HCT116 (cell line): ENCODE results near the gene MSH3. TPM values are rescaled to one million over a fixed set of nuclear protein-coding genes. Genes with fewer than 3 reads are reported as not detected.

Source experiments
- ATAC-seq: fragments of 200-7000 bp; cut with Tn5 transposase; 2 replicates; pipeline ENCODE4 v1.9.1; 2020; ENCODE audit warnings: mild to moderate bottlenecking, moderate library complexity
- BruUV-seq: library from RNA; stranded (reverse); fragments of 400-500 nt; replicated peaks from 2 replicates; lab custom pipeline; 2021; lab: Mats Ljungman, UMichigan
- CTCF ChIA-PET: fragments of 300-600 bp; sonication (Branson Sonifier 250); formaldehyde crosslinking; loops from one replicate; lab custom pipeline; 2021; ENCODE audit warnings: antibody characterized with exemption; lab: Charles Lee
- POLR2A ChIA-PET: fragments of 300-600, 350-600 bp; sonication (Branson Sonifier 250); formaldehyde crosslinking; loops from one replicate; lab custom pipeline; 2021; ENCODE audit warnings: antibody characterized with exemption; lab: Charles Lee
- RAD21 ChIA-PET, 2 experiments: fragments of 300-600 bp; sonication (Branson Sonifier 250); formaldehyde crosslinking; loops; one replicate each; lab custom pipeline; 2023; ENCODE audit warnings: low total read pairs in 2 of 2; ENCODE audit not compliant: uncharacterized antibody in 2 of 2, unreplicated experiment in 2 of 2, low non-redundant PET in 1 of 2; lab: Charles Lee
- DNase-seq: peaks from one replicate; pipeline ENCODE4 v3.0.0-alpha.2; 2010; ENCODE audit warnings: low read depth, low spot score
- H2AFZ ChIP-seq: fragments of 200-600 bp; shearing (Covaris generic), sonication (generic); 2 replicates; pipeline ENCODE4 v1.6.1; 2017; ENCODE audit warnings: low read depth, mixed run types, mixed read lengths, antibody characterized with exemption, low read length; ENCODE audit not compliant: poor library complexity, severe bottlenecking
- H3K27ac ChIP-seq: 2 replicates; pipeline ENCODE4 v1.5.1; 2012; ENCODE audit warnings: low read depth, low read length
- H3K27me3 ChIP-seq: fragments of 200-600 bp; sonication (generic); 2 replicates; pipeline ENCODE4 v1.6.1; 2016; ENCODE audit warnings: mixed run types, low read length, mixed read lengths; ENCODE audit not compliant: insufficient read depth
- H3K36me3 ChIP-seq, 2 experiments: fragments of 200-500 bp in 1 of 2; fragments of 200-600 bp in 1 of 2; sonication (Bioruptor generic) in 1 of 2; sonication (generic) in 1 of 2; 2 replicates each; pipeline versions ENCODE4 v1.5.1 to v1.6.1; 2014 to 2016; ENCODE audit warnings: low read length in 2 of 2, inconsistent platforms in 1 of 2, mixed read lengths in 1 of 2, mixed run types in 1 of 2; ENCODE audit not compliant: insufficient read depth in 2 of 2, control insufficient read depth in 1 of 2
- H3K4me1 ChIP-seq, 2 experiments: fragments of 200-600 bp in 1 of 2; sonication (generic) in 1 of 2; 2 replicates each; pipeline versions ENCODE4 v1.5.1 to v1.6.1; 2012 to 2017; ENCODE audit warnings: low read length in 2 of 2, inconsistent platforms in 1 of 2, mild to moderate bottlenecking in 1 of 2, mixed read lengths in 1 of 2, mixed run types in 1 of 2, moderate library complexity in 1 of 2; ENCODE audit not compliant: insufficient read depth in 2 of 2, control insufficient read depth in 1 of 2
- H3K4me2 ChIP-seq: fragments of 200-600 bp; sonication (generic); 2 replicates; pipeline ENCODE4 v1.6.1; 2017; ENCODE audit warnings: mixed run types, low read length, mixed read lengths
- H3K4me3 ChIP-seq, 2 experiments: fragments of 200-600 bp in 1 of 2; sonication (generic) in 1 of 2; replicated peaks in 1 of 2; 2 replicates each; pipeline ENCODE4 v1.5.1; 2011 to 2016; ENCODE audit warnings: low read length in 2 of 2, control low read depth in 1 of 2, low read depth in 1 of 2, mild to moderate bottlenecking in 1 of 2, mixed read lengths in 1 of 2, mixed run types in 1 of 2
- H3K79me2 ChIP-seq: fragments of 200-600 bp; sonication (generic); 2 replicates; pipeline ENCODE4 v1.6.1; 2017; ENCODE audit warnings: mild to moderate bottlenecking, mixed run types, low read length, moderate library complexity, mixed read lengths; ENCODE audit not compliant: insufficient read depth
- H3K9ac ChIP-seq: fragments of 200-600 bp; sonication (generic); 2 replicates; pipeline ENCODE4 v1.6.1; 2016; ENCODE audit warnings: low read length, mixed read lengths
- H3K9me2 ChIP-seq: fragments of 200-600 bp; sonication (generic), shearing (Covaris generic); 2 replicates; pipeline ENCODE4 v1.6.1; 2017; ENCODE audit warnings: mixed run types, mild to moderate bottlenecking, moderate library complexity; ENCODE audit not compliant: insufficient read depth
- H3K9me3 ChIP-seq, 2 experiments: fragments of 200-500 bp in 1 of 2; fragments of 200-600 bp in 1 of 2; sonication (Bioruptor generic) in 1 of 2; sonication (generic) in 1 of 2; 2 replicates each; pipeline ENCODE4 v1.6.1; 2014 to 2017; ENCODE audit warnings: low read length in 2 of 2, mixed read lengths in 2 of 2, inconsistent platforms in 1 of 2, low read depth in 1 of 2, mild to moderate bottlenecking in 1 of 2, mixed run types in 1 of 2, moderate library complexity in 1 of 2; ENCODE audit not compliant: control insufficient read depth in 1 of 2, insufficient read depth in 1 of 2
- H4K20me1 ChIP-seq: fragments of 200-600 bp; sonication (generic), shearing (Covaris generic); 2 replicates; pipeline ENCODE4 v1.6.1; 2017; ENCODE audit warnings: mixed run types, mild to moderate bottlenecking, moderate library complexity; ENCODE audit not compliant: insufficient read depth
- CBX3 ChIP-seq: IDR thresholded peaks from 2 replicates; pipeline ENCODE4 v1.6.1; 2012; ENCODE audit warnings: low read depth
- CEBPB ChIP-seq: IDR thresholded peaks from 2 replicates; pipeline ENCODE4 v1.6.1; 2012; ENCODE audit warnings: low read depth
- ELF1 ChIP-seq: IDR thresholded peaks from 2 replicates; pipeline ENCODE4 v1.6.1; 2012; ENCODE audit warnings: low read depth, borderline replicate concordance
- EZH2 ChIP-seq: fragments of 200-600 bp; sonication (generic); IDR thresholded peaks from 2 replicates; pipeline ENCODE4 v1.6.1; 2017; ENCODE audit warnings: antibody characterized with exemption, mixed run types
- EZH2phosphoT487 ChIP-seq: fragments of 200-600 bp; IDR thresholded peaks from 2 replicates; pipeline ENCODE4 v1.6.1; 2018; ENCODE audit warnings: antibody characterized with exemption, borderline replicate concordance
- FOSL1 ChIP-seq: IDR thresholded peaks from 2 replicates; pipeline ENCODE4 v1.6.1; 2012; ENCODE audit warnings: low read depth
- JUND ChIP-seq: IDR thresholded peaks from 2 replicates; pipeline ENCODE4 v1.6.1; 2012
- MAX ChIP-seq: IDR thresholded peaks from 2 replicates; pipeline ENCODE4 v1.6.1; 2012
- POLR2A ChIP-seq: IDR thresholded peaks from 2 replicates; pipeline ENCODE4 v1.7.0; 2011; ENCODE audit warnings: borderline replicate concordance; ENCODE audit not compliant: insufficient read depth, insufficient read length; ENCODE audit errors: extremely low read depth
- POLR2AphosphoS5 ChIP-seq: IDR thresholded peaks from 2 replicates; pipeline ENCODE4 v1.6.1; 2011; ENCODE audit warnings: mild to moderate bottlenecking, low read depth, low read length, moderate library complexity
- YY1 ChIP-seq: IDR thresholded peaks from 2 replicates; pipeline ENCODE4 v1.6.1; 2011; ENCODE audit warnings: low read length, low read depth, moderate library complexity, mild to moderate bottlenecking; ENCODE audit not compliant: insufficient replicate concordance; ENCODE audit errors: extremely low read depth
- ZBTB33 ChIP-seq: IDR thresholded peaks from 2 replicates; pipeline ENCODE4 v1.6.1; 2011; ENCODE audit warnings: mild to moderate bottlenecking, low read length, moderate library complexity; ENCODE audit not compliant: insufficient replicate concordance; ENCODE audit errors: extremely low read depth
- ZFX ChIP-seq: fragments of 450-650 bp; IDR thresholded peaks from 2 replicates; pipeline ENCODE4 v1.6.1; 2017
- ZNF274 ChIP-seq: fragments of 200-500 bp; sonication (Bioruptor generic); IDR thresholded peaks from 2 replicates; pipeline ENCODE4 v1.6.1; 2014; ENCODE audit warnings: mild to moderate bottlenecking, low read depth, low read length, inconsistent platforms
- intact Hi-C: fragments of 100-400 bp; cut with micrococcal nuclease; formaldehyde crosslinking; loops from 2 replicates; pipeline ENCODE4 v1.10.0; 2022
- total RNA-seq: library from RNA; stranded (reverse); gene quantifications from one replicate; pipeline ENCODE4 v1.2.1, GENCODE V29; 2021; ENCODE audit not compliant: unreplicated experiment
- TF ChIP-seq, protein P1 (sequence below): IDR thresholded peaks from 2 replicates; pipeline ENCODE4 v1.6.1; 2012
- TF ChIP-seq, protein P2 (sequence below), 3 experiments: fragments of 200-600 bp in 1 of 3; sonication (generic) in 1 of 3; IDR thresholded peaks in 2 of 3; conservative IDR thresholded peaks in 1 of 3; 2 replicates each; pipeline ENCODE4 v1.5.1; 2012 to 2017; ENCODE audit warnings: low read depth in 2 of 3, low read length in 2 of 3, antibody characterized with exemption in 1 of 3, borderline replicate concordance in 1 of 3, control low read depth in 1 of 3, mild to moderate bottlenecking in 1 of 3, mixed read lengths in 1 of 3, mixed run types in 1 of 3, moderate library complexity in 1 of 3; ENCODE audit not compliant: insufficient read depth in 1 of 3

MSH3 gene
- total RNA-seq, 1 experiment from 2014 or later: 4.9 TPM

DNA sequence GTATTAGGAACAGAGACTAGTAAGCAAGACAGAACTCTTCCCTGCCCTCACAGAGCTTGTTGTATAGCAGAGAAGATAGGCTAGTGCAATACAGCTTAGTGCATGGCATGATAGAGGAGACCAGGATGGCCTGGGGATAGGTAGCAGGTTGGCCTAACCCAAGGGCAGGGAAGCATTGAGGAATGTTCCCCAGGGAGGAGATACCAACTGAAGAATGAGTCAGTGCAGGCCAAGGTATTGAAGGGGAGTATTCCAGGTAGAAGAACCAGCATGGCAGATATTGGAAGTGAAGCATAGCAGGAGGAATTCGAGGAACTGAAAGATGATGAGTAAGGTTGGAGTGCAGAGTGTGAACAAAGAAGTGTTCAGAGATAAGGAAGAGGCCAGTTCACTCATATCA lies 138.9 kb downstream of the MSH3 start:
- ChIA-PET POLR2A (no interaction called here), RAD21 (no interaction called here), CTCF (no interaction called here)
- TF ChIP-seq, protein P1, sequence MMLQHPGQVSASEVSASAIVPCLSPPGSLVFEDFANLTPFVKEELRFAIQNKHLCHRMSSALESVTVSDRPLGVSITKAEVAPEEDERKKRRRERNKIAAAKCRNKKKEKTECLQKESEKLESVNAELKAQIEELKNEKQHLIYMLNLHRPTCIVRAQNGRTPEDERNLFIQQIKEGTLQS: no peak
- no peak for TF ChIP-seq EZH2phosphoT487
- no peak for TF ChIP-seq CBX3
- no peak for TF ChIP-seq ZNF274
- no peak for TF ChIP-seq ELF1
- no peak for TF ChIP-seq MAX
- TF ChIP-seq ZFX: no peak
- TF ChIP-seq CEBPB: no peak
- no peak for TF ChIP-seq POLR2AphosphoS5
- TF ChIP-seq YY1: no peak
- TF ChIP-seq FOSL1: no peak
- TF ChIP-seq, protein P2, sequence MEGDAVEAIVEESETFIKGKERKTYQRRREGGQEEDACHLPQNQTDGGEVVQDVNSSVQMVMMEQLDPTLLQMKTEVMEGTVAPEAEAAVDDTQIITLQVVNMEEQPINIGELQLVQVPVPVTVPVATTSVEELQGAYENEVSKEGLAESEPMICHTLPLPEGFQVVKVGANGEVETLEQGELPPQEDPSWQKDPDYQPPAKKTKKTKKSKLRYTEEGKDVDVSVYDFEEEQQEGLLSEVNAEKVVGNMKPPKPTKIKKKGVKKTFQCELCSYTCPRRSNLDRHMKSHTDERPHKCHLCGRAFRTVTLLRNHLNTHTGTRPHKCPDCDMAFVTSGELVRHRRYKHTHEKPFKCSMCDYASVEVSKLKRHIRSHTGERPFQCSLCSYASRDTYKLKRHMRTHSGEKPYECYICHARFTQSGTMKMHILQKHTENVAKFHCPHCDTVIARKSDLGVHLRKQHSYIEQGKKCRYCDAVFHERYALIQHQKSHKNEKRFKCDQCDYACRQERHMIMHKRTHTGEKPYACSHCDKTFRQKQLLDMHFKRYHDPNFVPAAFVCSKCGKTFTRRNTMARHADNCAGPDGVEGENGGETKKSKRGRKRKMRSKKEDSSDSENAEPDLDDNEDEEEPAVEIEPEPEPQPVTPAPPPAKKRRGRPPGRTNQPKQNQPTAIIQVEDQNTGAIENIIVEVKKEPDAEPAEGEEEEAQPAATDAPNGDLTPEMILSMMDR (IDR thresholded peaks at IDR 0.05 in 2 of 3, conservative IDR thresholded peaks at IDR 0.05 in 1 of 3; ENCODE audit: borderline replicate concordance in 1 of 3, insufficient read depth in 1 of 3, low read depth in 2 of 3, low read length in 2 of 3): no peak
- TF ChIP-seq ZBTB33: no peak
- no peak for TF ChIP-seq EZH2
- TF ChIP-seq JUND: no peak
- no peak for TF ChIP-seq POLR2A
- Histone ChIP-seq H3K4me1 (no peaks in the 10 kb centered on the region), H3K9ac (no peak overlapping the region), H3K4me3 (no peak overlapping the region), H3K79me2 (no peaks in the 10 kb centered on the region), H2AFZ (no peak overlapping the region), H4K20me1 (no peaks in the 10 kb centered on the region), H3K4me2 (no peak overlapping the region), H3K27ac (no peak overlapping the region), H3K27me3 (no peaks in the 10 kb centered on the region), H3K36me3 (peaks cover 0 to 7% of the 10 kb centered on the region in 2 experiments; a peak in 1 of 4 replicates), H3K9me3 (no peaks in the 10 kb centered on the region), H3K9me2 (no peaks in the 10 kb centered on the region)
- ATAC-seq: no peak; the same call in 1 of the 2 replicates
- DNase-seq: no peak
- intact Hi-C loops: no loop called here
- no TSS peak for BruUV-seq
